ENCODE measurements around the gene ACTN3. TPM values are rescaled to one million over a fixed set of nuclear protein-coding genes. Genes with fewer than 3 reads are reported as not detected.
"Not testable (repeated sequence)": the region's sequence is repeated elsewhere in the genome, so short reads cannot be mapped to it uniquely, and the experiment has no call there.

The ACTN3 gene
- total RNA-seq, 1 donor from 2014 or later: 0.07 TPM

- peaks cover 5% of the 10 kb centered on the region for H3K9me3 Mint-ChIP-seq (ENCODE audit: low read depth)
Observed at GRCh38 chr11:66586136-66586535, 39.4 kb downstream of the ACTN3 start.

DNA sequence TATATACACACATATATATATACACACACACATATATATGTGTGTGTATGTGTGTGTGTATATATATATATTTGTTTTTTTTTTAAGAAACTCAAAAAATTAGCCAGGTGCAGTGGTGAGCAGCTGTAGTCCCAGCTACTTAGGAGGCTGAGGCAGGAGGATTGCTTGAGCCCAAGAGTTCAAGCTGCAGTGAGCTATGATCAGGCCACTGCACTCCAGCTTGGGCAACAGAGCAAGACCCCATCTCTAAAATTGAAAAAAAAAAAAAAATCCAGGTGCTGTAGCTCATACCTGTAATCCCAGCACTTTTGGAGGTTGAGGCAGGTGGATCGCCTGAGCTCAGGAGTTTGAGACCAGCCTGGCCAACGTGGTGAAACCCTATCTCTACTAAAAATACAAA lies 42.6 kb downstream of the ACTN3 start:
- H3K27me3 Mint-ChIP-seq (ENCODE audit: low read depth); H3K27ac Mint-ChIP-seq (ENCODE audit: unreplicated experiment); H3K36me3 Mint-ChIP-seq (ENCODE audit: low read depth); H3K9me3 Mint-ChIP-seq (ENCODE audit: low read depth); H3K4me3 Mint-ChIP-seq (ENCODE audit: unreplicated experiment); DNase-seq (ENCODE audit: low spot score): not testable (repeated sequence)
- peaks cover 12% of the 10 kb centered on the region for H3K4me1 Mint-ChIP-seq (ENCODE audit: low read depth)

More at GRCh38 chr11:66586136-66586535, 39.4 kb downstream of the ACTN3 start:
- DNase-seq (ENCODE audit: low spot score): no peak
- no peak overlapping the region for H3K27ac Mint-ChIP-seq (ENCODE audit: unreplicated experiment)
- no peaks in the 10 kb centered on the region for H3K27me3 Mint-ChIP-seq (ENCODE audit: low read depth)
- no peaks in the 10 kb centered on the region for H3K36me3 Mint-ChIP-seq (ENCODE audit: low read depth)
- no peaks in the 10 kb centered on the region for H3K4me1 Mint-ChIP-seq (ENCODE audit: low read depth)
- H3K4me3 Mint-ChIP-seq (ENCODE audit: unreplicated experiment): no peak overlapping the region
- no peak for TF ChIP-seq CTCF (IDR thresholded peaks at IDR 0.05)

DNA sequence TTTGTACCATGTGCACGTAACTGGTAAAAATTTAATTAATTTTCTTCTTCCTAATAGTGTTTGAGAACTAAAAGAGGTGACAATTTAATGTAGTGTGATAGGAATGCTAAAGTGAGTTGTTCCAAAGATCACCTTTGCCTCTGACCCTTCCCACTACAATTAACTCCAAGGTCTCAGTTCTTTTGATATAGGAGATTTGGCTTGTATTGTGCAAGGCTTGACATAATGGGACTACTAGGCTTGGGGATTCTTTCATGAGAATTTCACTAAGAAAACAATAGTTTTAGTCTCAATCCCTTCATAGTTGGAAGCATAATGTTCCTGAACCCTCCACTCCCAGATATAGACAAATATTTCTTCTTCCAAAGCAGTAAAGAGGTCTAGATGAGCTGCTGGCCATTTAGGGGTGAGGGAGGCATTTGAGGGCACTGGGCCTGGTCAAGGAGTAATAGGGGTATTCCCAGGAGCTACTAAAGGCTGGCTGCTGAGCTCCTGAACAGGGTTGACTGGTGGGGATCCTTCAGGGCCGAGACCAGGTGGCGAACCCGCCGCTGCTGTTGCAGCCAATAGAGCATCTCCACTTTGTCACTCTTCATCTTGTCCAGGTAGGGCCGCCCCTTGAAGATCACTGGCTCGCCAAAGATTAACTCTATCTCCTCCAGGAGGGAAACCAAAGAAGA lies 43.4 kb downstream of the ACTN3 start:
- no peaks in the 10 kb centered on the region for H3K27me3 Mint-ChIP-seq (ENCODE audit: low read depth)
- no peak overlapping the region for H3K27ac Mint-ChIP-seq (ENCODE audit: unreplicated experiment)
- no peaks in the 10 kb centered on the region for H3K9me3 Mint-ChIP-seq (ENCODE audit: low read depth)
- no peak for DNase-seq (ENCODE audit: low spot score)
- no peaks in the 10 kb centered on the region for H3K36me3 Mint-ChIP-seq (ENCODE audit: low read depth)
- H3K4me1 Mint-ChIP-seq (ENCODE audit: low read depth): peaks cover 18% of the 10 kb centered on the region
- no peak for TF ChIP-seq CTCF (IDR thresholded peaks at IDR 0.05)
- no peak overlapping the region for H3K4me3 Mint-ChIP-seq (ENCODE audit: unreplicated experiment)

GRCh38 chr11:66591175-66591574 lies 44.5 kb downstream of the ACTN3 start:
- no peaks in the 10 kb centered on the region for H3K36me3 Mint-ChIP-seq (ENCODE audit: low read depth)
- no peak for TF ChIP-seq CTCF (IDR thresholded peaks at IDR 0.05)
- H3K4me3 Mint-ChIP-seq (ENCODE audit: unreplicated experiment): no peak overlapping the region
- H3K4me1 Mint-ChIP-seq (ENCODE audit: low read depth): peaks cover 25% of the 10 kb centered on the region
- H3K27ac Mint-ChIP-seq (ENCODE audit: unreplicated experiment): no peak overlapping the region
- no peak for DNase-seq (ENCODE audit: low spot score)
- no peaks in the 10 kb centered on the region for H3K9me3 Mint-ChIP-seq (ENCODE audit: low read depth)
- H3K27me3 Mint-ChIP-seq (ENCODE audit: low read depth): no peaks in the 10 kb centered on the region

- peak; percentile 88 for TF ChIP-seq CTCF (IDR thresholded peaks at IDR 0.05)
- Mint-ChIP-seq H3K36me3 (ENCODE audit: low read depth) (no peaks in the 10 kb centered on the region), H3K4me3 (ENCODE audit: unreplicated experiment) (peak within 1 kb of the TSS; percentile 100), H3K9me3 (ENCODE audit: low read depth) (no peaks in the 10 kb centered on the region), H3K4me1 (ENCODE audit: low read depth) (peaks cover 25% of the 10 kb centered on the region), H3K27me3 (ENCODE audit: low read depth) (no peaks in the 10 kb centered on the region), H3K27ac (ENCODE audit: unreplicated experiment) (peak within 1 kb of the TSS; percentile 99)
- DNase-seq (ENCODE audit: low spot score): peak; percentile 99
Observed at GRCh38 chr11:66592457-66593302, 46.0 kb downstream of the ACTN3 start, which contains the start of the genes CCDC87 and CCS. Gene CCDC87 (minus strand): TSS chr11:66593063. CDS start chr11:66593015, 48 bp downstream. Gene CCS (plus strand): TSS chr11:66593185. CDS start chr11:66593262, 77 bp downstream.
